Muscle layer of colon (tissue), 2 donors: Measurements from ENCODE around the gene IQGAP1.
"Not testable (repeated sequence)": the region's sequence is repeated elsewhere in the genome, so short reads cannot be mapped to it uniquely, and the experiment has no call there.

Source experiments
- H3K27ac ChIP-seq: one replicate; pipeline ENCODE4 v1.7.0; 2013; ENCODE audit warnings: low read depth, mild to moderate bottlenecking, low read length, moderate library complexity
- H3K27me3 ChIP-seq, 2 donors: one replicate each; pipeline ENCODE4 v1.7.0; 2013; ENCODE audit warnings: low read length in 2 of 2, mild to moderate bottlenecking in 2 of 2; ENCODE audit not compliant: insufficient read depth in 2 of 2, control insufficient read depth in 1 of 2
- H3K36me3 ChIP-seq: one replicate; pipeline ENCODE4 v1.7.0; 2013; ENCODE audit warnings: mild to moderate bottlenecking, low read length; ENCODE audit not compliant: insufficient read depth
- H3K4me1 ChIP-seq: one replicate; pipeline ENCODE4 v1.7.0; 2013; ENCODE audit warnings: mild to moderate bottlenecking, low read length; ENCODE audit not compliant: insufficient read depth
- H3K4me3 ChIP-seq, 2 donors: one replicate each; pipeline ENCODE4 v1.7.0; 2013; ENCODE audit warnings: low read length in 2 of 2, low read depth in 1 of 2, mild to moderate bottlenecking in 1 of 2, moderate library complexity in 1 of 2
- H3K9ac ChIP-seq: one replicate; pipeline ENCODE4 v1.7.0; 2013; ENCODE audit warnings: low read length
- H3K9me3 ChIP-seq: one replicate; pipeline ENCODE4 v1.7.0; 2013; ENCODE audit warnings: mild to moderate bottlenecking, low read length
- donor health status: abdominal sarcoma.
- donor health status: Adenocarcinoma of cecum.

The IQGAP1 gene

DNA sequence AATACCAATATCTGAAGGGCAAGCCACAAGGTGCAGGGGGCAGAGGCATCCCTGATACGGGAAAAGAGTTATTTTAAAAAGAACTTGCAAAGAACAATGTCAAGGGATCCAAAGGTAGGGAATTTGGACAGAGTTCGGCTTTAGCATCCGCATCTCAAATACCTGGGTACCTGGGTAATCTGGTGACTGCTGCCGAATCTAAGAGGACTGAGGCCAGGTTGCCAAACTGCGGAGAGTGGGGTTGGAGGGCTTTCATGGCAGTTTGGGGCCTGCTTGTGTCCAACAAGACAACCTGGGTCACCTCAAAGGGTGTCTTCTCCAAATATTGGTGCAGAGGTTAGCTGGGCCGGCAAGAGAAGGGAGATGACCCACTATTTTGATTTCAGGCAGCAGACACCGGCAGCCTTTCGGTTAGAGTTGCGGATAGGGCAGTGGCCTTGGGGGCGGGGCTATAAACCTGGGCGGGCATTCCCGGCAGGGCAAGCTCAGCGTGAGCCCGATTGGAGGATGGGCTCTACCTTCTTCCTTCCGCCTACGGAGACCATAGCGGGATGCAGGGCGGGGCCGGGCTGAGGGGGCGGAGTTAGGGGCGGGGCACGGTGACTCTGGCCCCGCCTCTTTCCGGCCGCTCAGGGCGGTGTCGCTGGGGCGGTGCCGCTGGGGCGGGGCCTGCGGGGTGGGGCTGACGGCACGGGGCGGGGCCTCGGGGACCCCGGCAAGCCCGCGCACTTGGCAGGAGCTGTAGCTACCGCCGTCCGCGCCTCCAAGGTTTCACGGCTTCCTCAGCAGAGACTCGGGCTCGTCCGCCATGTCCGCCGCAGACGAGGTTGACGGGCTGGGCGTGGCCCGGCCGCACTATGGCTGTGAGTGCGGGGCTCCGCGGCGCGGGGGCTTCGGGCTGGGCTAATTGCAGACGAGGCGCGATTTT, at the start of gene IQGAP1:
Gene IQGAP1 (plus strand): TSS at position 709 of the 928 bp plus-strand sequence. CDS start 100 bp downstream, at position 809.
- H3K4me3 ChIP-seq, result peak within 1 kb of the TSS; percentile 67 to 88
- peak within 1 kb of the TSS; percentile 80 for H3K9ac ChIP-seq
- no peaks in the 10 kb centered on the region for H3K9me3 ChIP-seq
- no peaks in the 10 kb centered on the region for H3K27me3 ChIP-seq
- peaks cover 34% of the 10 kb centered on the region for H3K4me1 ChIP-seq
- H3K36me3 ChIP-seq, result peaks cover 12% of the 10 kb centered on the region
- peak within 1 kb of the TSS; percentile 97 for H3K27ac ChIP-seq

- Histone ChIP-seq H3K4me1 (no peaks in the 10 kb centered on the region), H3K4me3 (no peak overlapping the region), H3K36me3 (no peaks in the 10 kb centered on the region), H3K27me3 (no peaks in the 10 kb centered on the region), H3K27ac (no peak overlapping the region), H3K9me3 (no peaks in the 10 kb centered on the region), H3K9ac (no peak overlapping the region)
Observed at GRCh38 chr15:90338532-90338931, 49.5 kb upstream of the IQGAP1 start.

DNA sequence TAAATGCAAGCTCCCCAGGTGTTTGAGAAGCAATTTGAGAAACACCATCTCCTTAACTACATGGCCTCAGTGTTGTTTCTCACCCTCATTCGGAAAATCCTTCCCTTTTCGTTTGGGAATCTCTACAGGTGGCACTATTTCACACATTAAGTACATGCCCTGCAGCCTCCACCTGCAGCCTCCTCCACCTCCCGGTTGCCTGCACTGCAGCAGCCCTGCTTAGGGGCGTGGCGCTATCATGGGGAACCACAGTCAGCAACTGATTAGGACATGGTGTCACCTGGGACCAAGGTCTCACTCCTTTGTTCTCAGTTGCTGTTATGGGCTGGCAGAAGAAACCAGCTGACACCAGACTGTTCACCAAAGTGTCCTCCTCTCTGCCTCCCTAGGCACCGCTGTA, 47.7 kb upstream of the IQGAP1 start:
- H3K27ac ChIP-seq, result no peak overlapping the region
- H3K4me3 ChIP-seq, result no peak overlapping the region
- H3K9ac ChIP-seq, result no peak overlapping the region
- H3K27me3 ChIP-seq, result no peaks in the 10 kb centered on the region
- no peaks in the 10 kb centered on the region for H3K4me1 ChIP-seq
- no peaks in the 10 kb centered on the region for H3K9me3 ChIP-seq
- H3K36me3 ChIP-seq, result no peaks in the 10 kb centered on the region

DNA sequence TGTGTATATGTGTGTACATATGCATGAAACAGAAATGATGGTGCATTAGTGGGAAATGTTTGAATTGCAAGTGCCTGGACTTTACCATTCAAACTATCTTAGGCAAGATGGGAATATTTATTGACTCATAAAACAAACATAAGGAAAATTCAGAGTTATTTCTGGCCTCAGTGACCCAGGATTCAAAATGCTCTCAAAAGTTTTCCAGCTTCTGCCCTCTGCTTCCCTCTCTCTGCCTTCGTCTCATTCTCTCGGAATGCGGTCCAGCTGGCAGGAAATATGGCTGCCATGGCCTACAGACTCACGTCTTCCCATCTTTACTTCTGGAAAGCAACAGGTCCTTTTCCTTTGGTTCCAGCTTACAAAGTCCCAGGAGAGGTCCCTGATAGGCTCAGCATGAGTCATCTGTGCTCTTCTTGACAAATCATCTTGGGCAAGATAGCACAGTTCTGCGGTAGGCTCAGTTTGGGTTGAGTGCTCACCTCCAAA, 44.7 kb upstream of the IQGAP1 start:
- Histone ChIP-seq H3K36me3 (no peaks in the 10 kb centered on the region), H3K9me3 (no peaks in the 10 kb centered on the region), H3K9ac (no peak overlapping the region), H3K27me3 (no peaks in the 10 kb centered on the region), H3K4me3 (no peak overlapping the region), H3K27ac (no peak overlapping the region), H3K4me1 (no peaks in the 10 kb centered on the region)

GRCh38 chr15:90344662-90345061, 43.4 kb upstream of the IQGAP1 start:
- H3K36me3 ChIP-seq, result no peaks in the 10 kb centered on the region
- no peak overlapping the region for H3K9ac ChIP-seq
- no peak overlapping the region for H3K27ac ChIP-seq
- no peaks in the 10 kb centered on the region for H3K9me3 ChIP-seq
- H3K4me1 ChIP-seq, result no peaks in the 10 kb centered on the region
- H3K27me3 ChIP-seq, result no peaks in the 10 kb centered on the region
- H3K4me3 ChIP-seq, result no peak overlapping the region

DNA sequence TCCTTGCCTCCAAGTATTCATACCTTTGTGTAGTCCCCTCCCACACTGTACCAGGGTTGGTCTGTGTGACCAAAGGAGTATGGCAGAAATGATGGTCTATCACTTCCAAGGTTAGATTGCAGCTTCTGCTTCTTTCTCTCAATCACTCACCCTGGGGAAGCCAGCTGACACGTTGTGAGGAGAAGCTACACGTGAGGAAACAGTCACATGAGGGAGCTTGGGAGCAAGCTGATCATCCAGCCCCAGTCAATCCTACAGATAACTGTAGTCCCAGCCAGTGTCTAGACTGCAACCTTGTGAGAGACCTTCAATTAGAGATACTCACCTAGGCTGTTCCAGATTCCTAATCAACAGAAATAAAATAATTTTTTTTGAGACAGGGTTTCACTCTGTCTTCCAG, 42.2 kb upstream of the IQGAP1 start:
- Histone ChIP-seq H3K27ac (no peak overlapping the region), H3K9ac (no peak overlapping the region), H3K36me3 (no peaks in the 10 kb centered on the region), H3K27me3 (no peaks in the 10 kb centered on the region), H3K4me3 (no peak overlapping the region), H3K9me3 (no peaks in the 10 kb centered on the region), H3K4me1 (no peaks in the 10 kb centered on the region)

DNA sequence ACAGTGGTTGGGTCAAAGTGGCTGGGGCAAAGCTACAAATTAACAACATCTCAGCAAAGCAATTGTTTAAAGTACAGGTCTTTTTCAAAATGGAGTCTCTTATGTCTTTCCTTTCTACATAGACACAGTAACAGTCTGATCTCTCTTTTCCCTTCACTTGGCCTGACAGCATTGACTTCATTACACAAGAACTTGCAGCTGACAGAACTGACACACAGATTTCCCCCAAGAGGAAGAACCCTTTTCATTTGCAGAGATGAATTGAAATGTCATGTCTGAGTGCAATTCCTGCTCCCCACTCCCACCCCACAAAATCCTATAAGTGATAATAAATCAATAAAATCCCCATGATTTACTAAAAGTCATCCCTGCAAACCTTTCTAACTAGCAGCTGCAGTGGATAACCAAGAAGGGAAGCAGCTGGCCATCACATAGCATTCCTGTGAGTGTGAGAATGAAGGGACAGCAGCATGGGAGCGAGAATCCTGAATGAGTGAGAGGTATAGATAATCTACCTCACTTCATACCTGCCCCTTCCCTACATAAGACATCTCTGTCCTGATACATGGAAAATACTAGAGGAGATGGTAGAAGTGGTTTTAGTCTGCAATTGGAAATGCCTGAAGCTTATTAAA, 40.5 kb upstream of the IQGAP1 start:
- H3K4me1 ChIP-seq, H3K9ac ChIP-seq, H3K9me3 ChIP-seq, H3K36me3 ChIP-seq, H3K27me3 ChIP-seq, H3K27ac ChIP-seq, H3K4me3 ChIP-seq: not testable (repeated sequence)

GRCh38 chr15:90348456-90348855, 39.6 kb upstream of the IQGAP1 start:
- H3K4me1 ChIP-seq, result no peaks in the 10 kb centered on the region
- no peak overlapping the region for H3K4me3 ChIP-seq
- no peak overlapping the region for H3K27ac ChIP-seq
- no peaks in the 10 kb centered on the region for H3K27me3 ChIP-seq
- H3K9ac ChIP-seq, result no peak overlapping the region
- H3K36me3 ChIP-seq, result no peaks in the 10 kb centered on the region
- H3K9me3 ChIP-seq, result no peaks in the 10 kb centered on the region

DNA sequence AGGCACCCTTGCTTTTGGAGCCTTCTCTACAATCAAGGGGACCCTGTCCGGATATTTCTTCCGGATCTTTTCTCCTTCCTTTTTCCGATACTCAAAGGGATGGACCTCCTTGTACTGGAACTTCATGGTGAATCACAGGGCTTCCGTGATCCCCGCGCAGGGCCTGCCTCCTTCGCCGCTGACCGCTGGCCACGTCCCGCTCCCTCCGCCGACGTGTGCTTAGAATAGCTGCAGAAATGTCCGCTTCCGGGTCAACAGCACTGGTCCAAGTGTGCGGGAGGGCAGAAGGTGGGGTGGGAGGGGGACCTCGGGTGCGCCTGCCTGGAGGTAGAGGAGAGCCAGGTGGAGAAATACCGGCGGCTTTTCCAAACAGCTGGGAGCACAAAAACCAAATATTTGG, 39.0 kb upstream of the IQGAP1 start:
- Histone ChIP-seq H3K27me3 (no peaks in the 10 kb centered on the region), H3K4me1 (no peaks in the 10 kb centered on the region), H3K36me3 (no peaks in the 10 kb centered on the region), H3K9ac (no peak overlapping the region), H3K4me3 (no peak overlapping the region), H3K27ac (no peak overlapping the region), H3K9me3 (no peaks in the 10 kb centered on the region)

- H3K4me3 ChIP-seq, result no peak overlapping the region
- no peak overlapping the region for H3K9ac ChIP-seq
- no peaks in the 10 kb centered on the region for H3K36me3 ChIP-seq
Observed at GRCh38 chr15:90349821-90350220, 38.2 kb upstream of the IQGAP1 start.

GRCh38 chr15:90351479-90352106, 36.4 kb upstream of the IQGAP1 start:
- Histone ChIP-seq H3K36me3 (no peaks in the 10 kb centered on the region), H3K9me3 (no peaks in the 10 kb centered on the region), H3K4me1 (no peaks in the 10 kb centered on the region), H3K9ac (no peak overlapping the region), H3K27me3 (no peaks in the 10 kb centered on the region), H3K4me3 (peak overlapping the region; percentile 94 to 99), H3K27ac (no peak overlapping the region)

More at GRCh38 chr15:90349821-90350220, 38.2 kb upstream of the IQGAP1 start:
- Histone ChIP-seq H3K4me1 (no peaks in the 10 kb centered on the region), H3K27ac (no peak overlapping the region), H3K27me3 (no peaks in the 10 kb centered on the region), H3K9me3 (no peaks in the 10 kb centered on the region)
